ENCODE data around the gene NOX1. TPM values are rescaled to one million over a fixed set of nuclear protein-coding genes. Genes with fewer than 3 reads are reported as not detected.
"Not testable (repeated sequence)": the region's sequence is repeated elsewhere in the genome, so short reads cannot be mapped to it uniquely, and the experiment has no call there.

NOX1 gene
- total and polyA plus RNA-seq, 5 donors from 2014 or later = not detected

DNA sequence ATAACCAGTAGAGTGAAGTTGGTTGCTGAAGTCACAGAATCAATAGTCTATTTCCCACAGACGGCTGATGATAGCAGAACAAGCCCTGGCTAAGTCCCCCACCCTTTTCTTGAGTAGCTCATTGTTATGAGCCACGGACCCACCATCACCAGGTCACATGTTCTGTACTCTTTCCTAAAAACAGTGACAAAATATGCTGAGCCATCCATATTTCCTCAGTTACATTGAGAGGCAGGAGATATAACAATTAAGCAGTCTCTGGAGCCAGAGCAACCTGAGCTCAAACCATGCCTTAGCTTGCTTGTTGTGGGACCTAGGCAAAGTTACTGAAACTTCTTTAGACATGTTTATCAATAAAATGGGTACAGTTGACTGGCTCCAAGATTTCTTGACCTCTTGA, 56.8 kb downstream of the NOX1 start:
- peaks cover 4 to 13% (median 6%) of the 10 kb centered on the region in 4 donors for H3K4me1 Mint-ChIP-seq
- peaks cover 0 to 2% (median 0%) of the 10 kb centered on the region in 7 donors for H3K9me3 Mint-ChIP-seq

DNA sequence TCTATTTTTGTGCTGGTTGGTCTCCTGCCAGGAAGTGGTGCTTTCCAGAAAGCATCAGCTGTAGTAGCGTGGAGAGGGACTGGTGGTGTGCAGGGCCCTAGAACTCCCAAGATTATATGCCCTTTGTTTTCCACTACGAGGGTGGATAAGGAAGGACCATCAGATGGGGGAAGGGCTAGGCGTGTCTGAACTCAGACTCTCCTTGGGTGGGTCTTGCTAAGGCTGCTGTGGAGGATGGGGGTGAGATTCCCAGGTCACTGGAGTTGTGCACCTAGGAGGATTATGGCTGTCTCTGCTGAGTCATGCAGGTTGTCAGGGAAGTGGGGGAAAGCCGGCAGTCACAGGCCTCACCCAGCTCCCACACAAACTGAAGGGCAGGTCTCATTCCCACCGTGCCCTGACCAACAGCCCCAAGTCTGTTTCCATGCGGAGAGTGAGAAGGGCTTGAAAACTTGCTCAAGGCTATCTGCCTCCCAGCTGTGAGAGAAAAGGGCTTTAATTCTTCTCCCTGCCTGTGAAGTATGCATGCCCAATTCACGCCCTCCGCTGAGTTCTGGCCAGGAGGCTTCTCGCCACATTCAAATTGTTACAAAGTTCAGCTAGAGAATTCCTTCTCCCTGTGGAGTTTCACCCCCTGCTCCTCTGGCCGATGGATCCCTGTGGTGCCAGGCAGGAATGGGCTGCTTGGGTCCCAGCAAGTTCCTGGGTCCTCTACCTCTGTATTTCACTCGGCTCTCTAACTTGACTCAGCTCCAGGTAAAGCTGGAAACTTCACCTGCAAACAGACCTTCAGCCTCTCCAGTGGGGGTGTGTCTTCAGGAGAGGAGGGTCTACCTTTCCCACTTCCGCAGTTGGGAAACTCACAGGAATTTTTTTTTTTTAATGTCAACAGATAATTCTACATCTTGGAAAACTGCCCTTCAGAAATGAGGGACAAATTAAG, 61.7 kb downstream of the NOX1 start:
- Histone ChIP-seq H3K36me3 (ENCODE audit: control insufficient read depth, insufficient read depth, low read length) (no peaks in the 10 kb centered on the region), H3K4me1 (ENCODE audit: control insufficient read depth, insufficient read depth, low read length, poor library complexity, severe bottlenecking) (no peaks in the 10 kb centered on the region), H3K4me3 (ENCODE audit: low read depth, low read length) (no peak overlapping the region), H3K27ac (ENCODE audit: insufficient read depth, low read length, poor library complexity, severe bottlenecking) (no peak overlapping the region), H3K27me3 (ENCODE audit: control insufficient read depth, insufficient read depth, low read length) (peaks cover 5% of the 10 kb centered on the region), H3K9me3 (ENCODE audit: control insufficient read depth in 2 of 2, low read length in 2 of 2) (no peaks in the 10 kb centered on the region)
- no peak for DNase-seq
- Mint-ChIP-seq H3K27me3 (peaks cover 29% of the 10 kb centered on the region), H3K36me3 (no peaks in the 10 kb centered on the region), H3K4me1 (no peaks in the 10 kb centered on the region), H3K4me3 (no peak overlapping the region), H3K27ac (no peak overlapping the region), H3K9me3 (peaks cover 0 to 9% (median 0%) of the 10 kb centered on the region in 7 donors)
- no peak for ATAC-seq (ENCODE audit: low read depth in 2 of 2)

More for the DNA sequence above, 56.8 kb downstream of the NOX1 start:
- Histone ChIP-seq H3K27me3 (ENCODE audit: control insufficient read depth, insufficient read depth, low read length) (peaks cover 5% of the 10 kb centered on the region), H3K4me1 (ENCODE audit: control insufficient read depth, insufficient read depth, low read length, poor library complexity, severe bottlenecking) (peaks cover 8% of the 10 kb centered on the region), H3K36me3 (ENCODE audit: control insufficient read depth, insufficient read depth, low read length) (peaks cover 4% of the 10 kb centered on the region), H3K9me3 (ENCODE audit: control insufficient read depth in 2 of 2, low read length in 2 of 2) (no peaks in the 10 kb centered on the region), H3K27ac (ENCODE audit: insufficient read depth, low read length, poor library complexity, severe bottlenecking) (no peak overlapping the region), H3K4me3 (ENCODE audit: low read depth, low read length) (no peak overlapping the region)
- Mint-ChIP-seq H3K27ac (no peak overlapping the region), H3K36me3 (peaks cover 4% of the 10 kb centered on the region), H3K27me3 (peaks cover 5% of the 10 kb centered on the region), H3K4me3 (no peak overlapping the region)
- DNase-seq (no peak), ATAC-seq (ENCODE audit: low read depth in 2 of 2) (no peak)

DNA sequence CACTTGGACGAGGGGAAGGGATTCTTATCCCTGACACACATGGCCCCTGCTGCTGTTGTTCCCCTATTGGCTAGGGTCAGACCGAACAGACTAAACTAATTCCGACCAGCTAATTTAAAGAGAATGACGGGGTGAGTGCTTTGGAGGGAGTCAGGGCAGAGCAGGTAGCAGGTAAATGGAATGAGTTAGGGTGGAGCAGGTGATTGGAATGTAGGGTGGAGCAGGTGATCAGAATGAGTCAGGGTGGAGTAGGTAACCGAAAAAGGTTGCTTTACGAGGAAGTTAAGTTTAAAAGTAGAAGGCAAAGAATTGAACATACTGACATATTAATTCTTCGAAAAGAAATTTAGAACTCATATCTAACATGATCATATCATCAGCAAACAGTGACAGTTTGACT, 65.9 kb downstream of the NOX1 start:
- H3K4me3 Mint-ChIP-seq = not testable (repeated sequence)

DNA sequence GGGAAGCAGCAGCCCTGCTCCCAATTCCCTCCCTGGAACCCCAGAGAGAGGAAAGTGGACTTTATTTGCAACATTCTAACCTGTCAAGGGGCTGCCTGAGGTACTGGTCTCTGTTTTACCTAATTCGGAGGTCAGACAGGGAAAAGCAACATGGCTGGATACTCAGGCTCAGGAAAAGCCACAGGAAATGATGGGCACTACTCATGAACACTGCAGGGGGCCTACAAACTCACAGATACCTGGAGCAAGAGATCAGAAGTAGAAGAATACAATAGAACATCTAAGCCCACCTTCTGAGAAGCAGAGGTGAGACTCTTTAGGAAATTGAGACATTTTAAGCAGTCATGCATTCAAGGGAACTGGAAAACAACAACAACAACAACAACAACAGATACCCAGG, 69.4 kb downstream of the NOX1 start:
- Mint-ChIP-seq H3K36me3 (no peaks in the 10 kb centered on the region), H3K27ac (no peak overlapping the region), H3K4me1 (no peaks in the 10 kb centered on the region), H3K27me3 (peaks cover 26% of the 10 kb centered on the region), H3K9me3 (peaks cover 0 to 14% (median 2%) of the 10 kb centered on the region in 7 donors), H3K4me3 (no peak overlapping the region)
- Histone ChIP-seq H3K27me3 (ENCODE audit: control insufficient read depth, insufficient read depth, low read length) (no peaks in the 10 kb centered on the region), H3K36me3 (ENCODE audit: control insufficient read depth, insufficient read depth, low read length) (no peaks in the 10 kb centered on the region), H3K9me3 (ENCODE audit: control insufficient read depth in 2 of 2, low read length in 2 of 2) (no peaks in the 10 kb centered on the region), H3K4me3 (ENCODE audit: low read depth, low read length) (no peak overlapping the region), H3K4me1 (ENCODE audit: control insufficient read depth, insufficient read depth, low read length, poor library complexity, severe bottlenecking) (no peaks in the 10 kb centered on the region), H3K27ac (ENCODE audit: insufficient read depth, low read length, poor library complexity, severe bottlenecking) (no peak overlapping the region)
- DNase-seq (no peak), ATAC-seq (ENCODE audit: low read depth in 2 of 2) (no peak)

More for the DNA sequence above, 65.9 kb downstream of the NOX1 start:
- H3K9me3 ChIP-seq (ENCODE audit: control insufficient read depth in 2 of 2, low read length in 2 of 2); DNase-seq; H3K27ac Mint-ChIP-seq; H3K27me3 ChIP-seq (ENCODE audit: control insufficient read depth, insufficient read depth, low read length); H3K4me3 ChIP-seq (ENCODE audit: low read depth, low read length); H3K36me3 ChIP-seq (ENCODE audit: control insufficient read depth, insufficient read depth, low read length); H3K4me1 ChIP-seq (ENCODE audit: control insufficient read depth, insufficient read depth, low read length, poor library complexity, severe bottlenecking); H3K36me3 Mint-ChIP-seq; H3K27ac ChIP-seq (ENCODE audit: insufficient read depth, low read length, poor library complexity, severe bottlenecking); ATAC-seq (ENCODE audit: low read depth in 2 of 2); H3K4me1 Mint-ChIP-seq: not testable (repeated sequence)
- H3K27me3 Mint-ChIP-seq = peaks cover 38% of the 10 kb centered on the region
- peaks cover 0 to 14% (median 2%) of the 10 kb centered on the region in 7 donors for H3K9me3 Mint-ChIP-seq

DNA sequence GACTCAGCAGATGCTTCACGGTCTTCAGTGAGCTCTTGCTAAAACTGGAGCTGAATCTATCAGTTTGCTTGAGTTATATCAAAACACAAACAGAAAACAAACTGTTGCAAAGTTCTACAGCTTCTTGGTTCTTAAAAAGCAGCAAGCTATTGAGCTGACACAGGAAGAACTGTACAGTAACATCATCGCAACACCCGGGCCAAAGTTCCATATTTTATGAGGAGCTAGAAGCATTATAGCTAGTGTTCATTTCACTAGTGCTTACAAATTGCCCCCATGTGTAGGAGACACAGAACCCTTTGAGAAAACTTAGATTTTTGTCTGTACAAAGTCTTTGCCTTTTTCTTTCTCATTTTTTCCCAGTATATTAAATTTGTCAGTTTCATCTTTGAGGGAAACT, 71.3 kb downstream of the NOX1 start:
- Mint-ChIP-seq H3K4me1 (no peaks in the 10 kb centered on the region), H3K9me3 (peaks cover 0 to 14% (median 2%) of the 10 kb centered on the region in 7 donors), H3K36me3 (no peaks in the 10 kb centered on the region), H3K4me3 (no peak overlapping the region), H3K27me3 (peaks cover 14% of the 10 kb centered on the region), H3K27ac (no peak overlapping the region)
- Histone ChIP-seq H3K9me3 (ENCODE audit: control insufficient read depth in 2 of 2, low read length in 2 of 2) (no peaks in the 10 kb centered on the region), H3K36me3 (ENCODE audit: control insufficient read depth, insufficient read depth, low read length) (no peaks in the 10 kb centered on the region), H3K27me3 (ENCODE audit: control insufficient read depth, insufficient read depth, low read length) (no peaks in the 10 kb centered on the region), H3K27ac (ENCODE audit: insufficient read depth, low read length, poor library complexity, severe bottlenecking) (no peak overlapping the region), H3K4me3 (ENCODE audit: low read depth, low read length) (no peak overlapping the region), H3K4me1 (ENCODE audit: control insufficient read depth, insufficient read depth, low read length, poor library complexity, severe bottlenecking) (no peaks in the 10 kb centered on the region)
- ATAC-seq (ENCODE audit: low read depth in 2 of 2) (no peak), DNase-seq (no peak)

DNA sequence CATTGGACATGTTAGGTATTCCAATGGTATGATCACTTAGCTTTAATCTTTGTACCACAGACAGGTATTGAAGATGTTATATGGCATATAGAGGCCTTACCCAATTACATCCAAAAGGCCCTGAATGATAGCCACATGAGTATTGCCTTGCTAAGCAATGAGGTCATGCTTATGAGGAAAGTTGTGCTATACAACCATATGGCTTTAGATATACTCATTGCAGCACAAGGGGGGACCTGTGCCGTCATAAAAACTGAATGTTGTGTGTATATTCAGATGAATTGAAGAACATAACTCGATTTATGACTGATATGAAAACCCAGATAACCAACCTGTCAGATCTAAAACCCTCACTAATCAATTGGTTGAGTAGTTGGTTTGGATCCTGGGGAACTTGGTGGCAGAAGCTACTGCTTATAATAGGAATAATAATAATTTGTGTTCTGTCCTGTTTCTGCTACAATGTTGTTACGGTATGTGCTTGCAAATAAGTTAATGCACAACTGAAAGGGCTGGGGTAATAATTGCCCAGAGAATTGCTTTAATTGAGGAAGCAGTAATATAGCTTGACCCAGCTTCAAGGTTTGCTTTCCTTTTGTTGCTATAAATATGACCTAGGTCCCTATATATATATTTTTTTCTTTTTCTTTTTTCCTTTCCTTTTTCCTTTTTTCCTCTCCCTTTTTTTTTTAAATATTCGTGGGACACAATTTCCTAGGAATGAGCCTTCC, 75.5 kb downstream of the NOX1 start:
- Mint-ChIP-seq H3K4me3 (no peak overlapping the region), H3K9me3 (peaks cover 0 to 3% (median 0%) of the 10 kb centered on the region in 7 donors), H3K27ac (no peak overlapping the region), H3K27me3 (no peaks in the 10 kb centered on the region), H3K36me3 (no peaks in the 10 kb centered on the region), H3K4me1 (no peaks in the 10 kb centered on the region)
- Histone ChIP-seq H3K4me3 (ENCODE audit: low read depth, low read length) (no peak overlapping the region), H3K9me3 (ENCODE audit: control insufficient read depth in 2 of 2, low read length in 2 of 2) (no peaks in the 10 kb centered on the region), H3K27ac (ENCODE audit: insufficient read depth, low read length, poor library complexity, severe bottlenecking) (no peak overlapping the region), H3K27me3 (ENCODE audit: control insufficient read depth, insufficient read depth, low read length) (no peaks in the 10 kb centered on the region), H3K36me3 (ENCODE audit: control insufficient read depth, insufficient read depth, low read length) (no peaks in the 10 kb centered on the region), H3K4me1 (ENCODE audit: control insufficient read depth, insufficient read depth, low read length, poor library complexity, severe bottlenecking) (no peaks in the 10 kb centered on the region)
- ATAC-seq (ENCODE audit: low read depth in 2 of 2) (no peak), DNase-seq (no peak)

DNA sequence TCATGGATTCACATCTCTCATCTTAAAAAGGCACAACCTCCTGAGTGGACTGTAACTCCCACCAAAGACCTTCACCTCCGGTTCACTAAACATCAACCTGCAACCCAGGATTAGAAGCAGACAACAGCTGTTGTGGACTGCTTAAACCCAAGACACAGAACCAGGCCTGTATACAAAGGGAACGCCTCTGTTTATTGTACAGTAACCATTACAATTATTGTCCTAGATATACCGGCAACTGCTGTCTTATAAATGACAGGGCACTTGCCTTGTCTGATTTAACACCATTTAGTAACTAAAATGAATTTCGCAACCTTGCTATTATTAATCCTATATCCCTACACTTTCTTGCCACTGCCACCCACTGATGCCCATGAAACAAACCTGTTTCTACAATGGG, 76.8 kb downstream of the NOX1 start:
- DNase-seq = no peak
- no peak for ATAC-seq (ENCODE audit: low read depth in 2 of 2)
- Histone ChIP-seq H3K27ac (ENCODE audit: insufficient read depth, low read length, poor library complexity, severe bottlenecking) (no peak overlapping the region), H3K4me3 (ENCODE audit: low read depth, low read length) (no peak overlapping the region), H3K27me3 (ENCODE audit: control insufficient read depth, insufficient read depth, low read length) (no peaks in the 10 kb centered on the region), H3K4me1 (ENCODE audit: control insufficient read depth, insufficient read depth, low read length, poor library complexity, severe bottlenecking) (no peaks in the 10 kb centered on the region), H3K9me3 (ENCODE audit: control insufficient read depth in 2 of 2, low read length in 2 of 2) (no peaks in the 10 kb centered on the region), H3K36me3 (ENCODE audit: control insufficient read depth, insufficient read depth, low read length) (no peaks in the 10 kb centered on the region)
- no peaks in the 10 kb centered on the region for H3K4me1 Mint-ChIP-seq
- no peaks in the 10 kb centered on the region for H3K36me3 Mint-ChIP-seq
- H3K4me3 Mint-ChIP-seq = no peak overlapping the region
- H3K27me3 Mint-ChIP-seq = no peaks in the 10 kb centered on the region
- peaks cover 0 to 3% (median 0%) of the 10 kb centered on the region in 7 donors for H3K9me3 Mint-ChIP-seq
- no peak overlapping the region for H3K27ac Mint-ChIP-seq
